EH (cell line): ENCODE results near the gene FXYD6.

ENCODE experiments used
- DNase-seq: peaks from one replicate; pipeline ENCODE4 v3.0.0-alpha.2; 2015; ENCODE audit warnings: low read depth

FXYD6 gene

GRCh38 chr11:117910525-117910924, 34.1 kb upstream of the FXYD6 start:
- no peak for DNase-seq

- DNase-seq: no peak
Observed at GRCh38 chr11:117909611-117910382, 33.3 kb upstream of the FXYD6 start.

GRCh38 chr11:117908959-117909610, 32.6 kb upstream of the FXYD6 start:
- DNase-seq: no peak

GRCh38 chr11:117908109-117908895, 31.8 kb upstream of the FXYD6 start:
- DNase-seq: no peak

- peak; percentile 89 for DNase-seq
Observed at GRCh38 chr11:117907276-117908108, 31.0 kb upstream of the FXYD6 start.

GRCh38 chr11:117906710-117907109, 30.3 kb upstream of the FXYD6 start:
- no peak for DNase-seq

GRCh38 chr11:117906126-117906525, 29.7 kb upstream of the FXYD6 start:
- DNase-seq: no peak

GRCh38 chr11:117905524-117905923, 29.1 kb upstream of the FXYD6 start:
- no peak for DNase-seq

- no peak for DNase-seq
Observed at GRCh38 chr11:117903505-117904382, 27.3 kb upstream of the FXYD6 start.

- DNase-seq: no peak
Observed at GRCh38 chr11:117902001-117902845, 25.8 kb upstream of the FXYD6 start.

GRCh38 chr11:117901601-117902000, 25.1 kb upstream of the FXYD6 start:
- no peak for DNase-seq

- no peak for DNase-seq
Observed at GRCh38 chr11:117900720-117901440, 24.4 kb upstream of the FXYD6 start.

- no peak for DNase-seq
Observed at GRCh38 chr11:117900121-117900648, 23.7 kb upstream of the FXYD6 start.

- no peak for DNase-seq
Observed at GRCh38 chr11:117898059-117898458, 21.6 kb upstream of the FXYD6 start.

GRCh38 chr11:117892651-117893050, 16.2 kb upstream of the FXYD6 start:
- no peak for DNase-seq

GRCh38 chr11:117891362-117891761, 14.9 kb upstream of the FXYD6 start:
- no peak for DNase-seq

- DNase-seq: no peak
Observed at GRCh38 chr11:117888139-117888566, 11.7 kb upstream of the FXYD6 start.

GRCh38 chr11:117887431-117888138, 11.1 kb upstream of the FXYD6 start:
- no peak for DNase-seq
